SK-N-MC (cell line): ENCODE data around the gene PAFAH2.
"Not testable (repeated sequence)": the region's sequence is repeated elsewhere in the genome, so short reads cannot be mapped to it uniquely, and the experiment has no call there.

Experiments used
- EZH2 ChIP-seq: fragments of 200-600 bp; sonication (generic); IDR thresholded peaks from one replicate; pipeline ENCODE4 v1.6.1; 2017; ENCODE audit warnings: antibody characterized with exemption
- FOXP2 ChIP-seq: optimal IDR thresholded peaks from 2 replicates; pipeline ENCODE3; 2011; ENCODE audit warnings: mild to moderate bottlenecking, moderate library complexity; ENCODE audit not compliant: insufficient read depth; ENCODE audit errors: extremely low read length, control extremely low read depth
- POLR2AphosphoS5 ChIP-seq: IDR thresholded peaks from 2 replicates; pipeline ENCODE4 v1.6.1; 2012; ENCODE audit warnings: mild to moderate bottlenecking, low read depth, low read length, borderline replicate concordance

DNA sequence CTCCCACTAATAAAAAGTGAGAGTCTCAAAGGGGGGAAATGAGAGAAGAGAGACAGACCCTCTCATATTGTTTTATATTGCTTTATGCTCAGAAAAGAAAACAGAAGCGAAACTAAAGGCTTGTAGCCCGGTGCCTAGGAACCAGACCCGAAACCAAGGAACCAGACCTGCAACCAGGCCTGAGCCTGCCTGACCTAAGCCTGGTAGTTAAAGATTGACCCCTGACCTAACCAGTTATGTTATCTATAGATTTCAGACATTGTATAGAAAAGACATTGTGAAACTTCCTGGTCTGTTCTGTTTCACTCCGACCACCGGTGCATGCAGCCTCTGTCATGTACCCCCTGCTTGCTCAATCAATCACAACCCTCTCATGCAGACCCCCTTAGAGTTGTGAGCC, 54.4 kb downstream of the PAFAH2 start:
- TF ChIP-seq POLR2AphosphoS5, EZH2, FOXP2: not testable (repeated sequence)
